ENCODE data around the gene IL23R. TPM values are rescaled to one million over a fixed set of nuclear protein-coding genes. Genes with fewer than 3 reads are reported as not detected.

Gene IL23R
- total and polyA plus RNA-seq, 2 of the 8 experiments (the other 6 are each of a cell fraction or from before 2014, with no cell fraction given): not detected

DNA sequence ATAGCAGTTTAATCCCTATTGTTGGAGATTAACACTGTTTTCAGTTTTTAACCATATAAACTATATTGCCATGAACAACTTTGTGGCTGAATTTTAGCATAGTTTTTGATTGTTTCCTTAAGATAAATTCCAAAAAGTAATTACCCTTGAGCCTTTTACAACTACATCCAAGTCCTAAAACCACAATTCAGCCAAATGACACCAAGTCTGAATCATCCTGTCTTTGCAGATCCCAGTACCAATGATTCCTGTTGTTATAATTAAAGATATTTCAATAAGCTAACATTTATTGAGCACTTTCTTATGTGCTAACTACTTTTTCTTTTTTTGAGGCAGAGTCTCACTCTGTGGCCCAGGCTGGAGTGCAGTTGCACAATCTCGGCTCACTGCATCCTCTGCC is 35.6 kb downstream of the IL23R start:
- no peak for FAIRE-seq
- TF ChIP-seq TAF7 (optimal IDR thresholded peaks at IDR 0.05; ENCODE audit: borderline replicate concordance, low read depth, low read length): no peak
- TF ChIP-seq ZNF274 (IDR thresholded peaks at IDR 0.05; ENCODE audit: borderline replicate concordance, extremely low read depth, low read length): no peak
- TF ChIP-seq POLR2AphosphoS5 (IDR thresholded peaks at IDR 0.05; ENCODE audit: low read depth, low read length): no peak
- TF ChIP-seq HDAC2 (IDR thresholded peaks at IDR 0.05; ENCODE audit: borderline replicate concordance in 1 of 2, low read depth in 2 of 2, low read length in 2 of 2): no peak
- TF ChIP-seq SAP30 (IDR thresholded peaks at IDR 0.05; ENCODE audit: insufficient read depth, insufficient replicate concordance, low read length): no peak
- TF ChIP-seq SIRT6 (IDR thresholded peaks at IDR 0.05; ENCODE audit: low read length): no peak
- TF ChIP-seq, protein P1, sequence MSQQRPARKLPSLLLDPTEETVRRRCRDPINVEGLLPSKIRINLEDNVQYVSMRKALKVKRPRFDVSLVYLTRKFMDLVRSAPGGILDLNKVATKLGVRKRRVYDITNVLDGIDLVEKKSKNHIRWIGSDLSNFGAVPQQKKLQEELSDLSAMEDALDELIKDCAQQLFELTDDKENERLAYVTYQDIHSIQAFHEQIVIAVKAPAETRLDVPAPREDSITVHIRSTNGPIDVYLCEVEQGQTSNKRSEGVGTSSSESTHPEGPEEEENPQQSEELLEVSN (IDR thresholded peaks at IDR 0.05): no peak
- no peak for TF ChIP-seq NANOG (IDR thresholded peaks at IDR 0.05; ENCODE audit: insufficient read depth, low read depth, low read length, poor library complexity, severe bottlenecking)
- TF ChIP-seq JUN (IDR thresholded peaks at IDR 0.05; ENCODE audit: low read depth, low read length): no peak
- TF ChIP-seq SP2 (IDR thresholded peaks at IDR 0.05; ENCODE audit: low read length): no peak

More for the DNA sequence above, 35.6 kb downstream of the IL23R start:
- Histone ChIP-seq H3K23me2 (ENCODE audit: low read depth, low read length) (peaks cover 2% of the 10 kb centered on the region; the same call in 1 of the 2 replicates), H3K14ac (ENCODE audit: insufficient read length) (no peak overlapping the region), H3K79me2 (ENCODE audit: control insufficient read depth in 1 of 2, insufficient read depth in 2 of 2, low read length in 2 of 2) (no peaks in the 10 kb centered on the region), H2BK20ac (ENCODE audit: low read length) (no peak overlapping the region), H3K23ac (ENCODE audit: insufficient read length) (no peak overlapping the region), H3K4me1 (replicated peaks in 1 of 4; ENCODE audit: control insufficient read depth in 3 of 4, insufficient read depth in 4 of 4, low read length in 3 of 4) (no peaks in the 10 kb centered on the region), H2BK12ac (ENCODE audit: low read depth, low read length) (no peak overlapping the region), H3K36me3 (ENCODE audit: control insufficient read depth in 2 of 4, insufficient read depth in 4 of 4, low read length in 3 of 4) (no peaks in the 10 kb centered on the region), H2AFZ (ENCODE audit: low read length) (no peak overlapping the region), H3K79me1 (ENCODE audit: low read depth, low read length) (no peaks in the 10 kb centered on the region), H3K56ac (replicated peaks; ENCODE audit: insufficient read length, low read depth, low read length) (no peak overlapping the region), H3K4me2 (ENCODE audit: insufficient read depth in 1 of 2, low read depth in 2 of 2, low read length in 2 of 2) (no peak overlapping the region), H3K9me3 (ENCODE audit: insufficient read depth in 2 of 2, low read depth in 1 of 2, low read length in 1 of 2) (no peaks in the 10 kb centered on the region), H3K27ac (ENCODE audit: low read depth, low read length) (no peak overlapping the region), H2BK120ac (replicated peaks; ENCODE audit: low read depth, low read length) (no peak overlapping the region), H3K9ac (replicated peaks in 1 of 4; ENCODE audit: extremely low read depth in 1 of 4, low read depth in 3 of 4, low read length in 3 of 4) (no peak overlapping the region), H3K18ac (ENCODE audit: extremely low read depth, low read length) (no peak overlapping the region), H2AK5ac (ENCODE audit: low read depth, low read length) (no peak overlapping the region), H4K5ac (ENCODE audit: insufficient read length, low read depth, low read length) (no peak overlapping the region), H4K91ac (replicated peaks; ENCODE audit: insufficient read length, low read length) (no peak overlapping the region), H4K8ac (ENCODE audit: extremely low read depth, insufficient read depth, low read length) (no peak overlapping the region), H4K20me1 (replicated peaks in 1 of 2; ENCODE audit: control insufficient read depth in 1 of 2, insufficient read depth in 2 of 2, low read length in 2 of 2) (no peaks in the 10 kb centered on the region), H3K27me3 (replicated peaks in 1 of 4; ENCODE audit: control insufficient read depth in 3 of 4, extremely low read depth in 1 of 4, insufficient read depth in 3 of 4, low read length in 3 of 4) (no peaks in the 10 kb centered on the region), H3K4ac (replicated peaks; ENCODE audit: insufficient read length, low read depth, low read length) (no peak overlapping the region), H2BK15ac (ENCODE audit: low read length) (no peak overlapping the region), H2BK5ac (ENCODE audit: low read depth, low read length) (no peak overlapping the region), H3K4me3 (ENCODE audit: extremely low read depth in 1 of 4, insufficient read depth in 2 of 4, low read depth in 3 of 4, low read length in 4 of 4) (no peak overlapping the region)
- 75% methylated on average over 1 of the region's 1 CpG; no CpG with 5 or more reads in 1 of the 2 experiments for WGBS, 2 experiments (ENCODE audit: extremely low coverage in 1 of 2, insufficient coverage in 1 of 2, insufficient read length in 1 of 2, insufficient replicate concordance in 2 of 2, low coverage in 1 of 2, low lambda C conversion rate in 2 of 2, missing lambda C conversion rate in 1 of 2)
- ChIA-PET CTCF (ENCODE audit: partially characterized antibody) (interaction anchor here (5.3 kb wide), 1 partner anchor 12 kb away, joined by 59 read pairs; no protein-coding TSS in a partner anchor), POLR2A (ENCODE audit: partially characterized antibody) (no interaction called here)
- no peak for DNase-seq (ENCODE audit: low read depth in 1 of 2, low spot score in 2 of 2)

All from H1 (cell line).